Inferior parietal cortex (tissue), 1 donor: ENCODE results near the gene TRIM62.

Experiments
- DNase-seq: peaks from one replicate; pipeline ENCODE4 v3.0.0-alpha.2; 2016; ENCODE audit errors: extremely low spot score

The TRIM62 gene

DNA sequence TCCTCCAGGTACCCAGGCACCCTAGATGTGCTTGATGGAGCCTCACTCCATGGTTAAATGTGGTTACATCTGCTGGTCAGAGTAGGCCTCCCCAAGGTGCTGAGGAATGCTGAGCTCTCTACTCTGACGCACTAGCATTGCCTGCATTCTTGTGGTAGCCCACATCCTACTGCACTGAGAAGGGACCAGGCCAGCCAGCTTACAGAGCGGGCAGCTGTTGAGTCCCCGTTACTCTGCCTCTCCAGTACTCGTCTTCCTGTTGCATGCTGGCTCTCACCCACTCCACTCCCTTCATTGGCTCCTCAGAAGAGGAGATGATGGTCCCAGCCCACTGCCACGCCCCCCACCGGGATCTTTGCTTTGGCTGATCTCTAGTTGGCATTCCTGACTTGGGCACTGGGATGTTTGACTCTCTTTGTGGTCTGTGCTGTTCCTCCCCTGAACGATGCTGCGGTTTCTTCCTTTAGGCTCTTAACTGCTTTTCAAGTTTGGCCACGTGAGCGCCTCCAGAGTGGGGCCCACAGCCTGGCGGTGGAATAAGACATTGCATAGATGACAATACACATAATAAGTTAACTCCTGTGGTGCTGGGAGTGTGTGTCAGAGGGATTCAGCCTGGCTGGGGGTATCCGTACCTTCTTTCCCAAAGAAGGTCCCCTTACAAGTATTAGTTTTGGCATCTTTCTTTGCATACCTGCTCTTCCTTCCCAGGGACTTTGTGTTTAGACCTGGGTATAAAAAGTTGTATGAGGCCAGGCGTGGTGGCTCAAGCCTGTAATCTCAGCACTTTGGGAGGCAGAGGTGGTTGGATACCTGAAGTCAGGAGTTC lies 82.3 kb downstream of the TRIM62 start:
- DNase-seq = no peak

DNA sequence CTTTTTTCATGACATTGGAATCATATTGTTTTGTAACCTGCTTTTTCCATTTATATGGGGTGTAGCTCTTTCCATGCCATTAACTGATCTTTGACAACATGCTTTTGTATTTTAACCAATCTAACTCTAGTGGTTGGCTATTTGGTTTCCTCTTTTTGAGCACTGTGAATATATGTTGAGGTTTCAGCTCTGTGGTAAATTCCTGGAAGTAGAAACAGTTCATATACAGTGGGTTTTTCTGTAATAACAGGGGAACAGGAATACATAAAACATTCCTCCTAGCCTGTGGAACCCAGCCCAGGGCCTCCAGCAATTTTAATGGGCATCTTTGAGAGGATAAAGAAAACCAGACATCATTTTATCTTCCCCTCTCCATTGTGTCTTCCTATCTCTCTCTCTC lies 83.5 kb downstream of the TRIM62 start:
- no peak for DNase-seq

DNA sequence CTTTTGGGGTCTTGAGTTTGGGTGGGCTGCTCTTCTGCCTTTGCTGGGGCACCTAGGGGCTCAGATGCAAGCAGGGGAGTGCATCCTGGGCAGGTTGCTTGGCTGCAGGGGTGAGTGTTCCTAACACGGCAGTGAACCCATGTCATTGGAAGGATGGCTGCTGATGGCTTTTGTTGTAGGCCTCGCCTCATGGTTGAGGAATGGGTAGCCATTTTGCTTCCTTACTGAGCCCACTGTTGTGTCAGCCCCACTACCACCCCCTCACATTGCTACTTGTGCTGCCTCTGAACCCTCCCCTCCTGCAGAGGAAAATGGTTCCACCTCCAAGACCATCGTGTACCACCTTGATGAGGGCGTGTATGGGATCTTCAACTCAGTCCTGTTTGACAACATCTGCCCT lies 84.1 kb downstream of the TRIM62 start:
- no peak for DNase-seq

DNA sequence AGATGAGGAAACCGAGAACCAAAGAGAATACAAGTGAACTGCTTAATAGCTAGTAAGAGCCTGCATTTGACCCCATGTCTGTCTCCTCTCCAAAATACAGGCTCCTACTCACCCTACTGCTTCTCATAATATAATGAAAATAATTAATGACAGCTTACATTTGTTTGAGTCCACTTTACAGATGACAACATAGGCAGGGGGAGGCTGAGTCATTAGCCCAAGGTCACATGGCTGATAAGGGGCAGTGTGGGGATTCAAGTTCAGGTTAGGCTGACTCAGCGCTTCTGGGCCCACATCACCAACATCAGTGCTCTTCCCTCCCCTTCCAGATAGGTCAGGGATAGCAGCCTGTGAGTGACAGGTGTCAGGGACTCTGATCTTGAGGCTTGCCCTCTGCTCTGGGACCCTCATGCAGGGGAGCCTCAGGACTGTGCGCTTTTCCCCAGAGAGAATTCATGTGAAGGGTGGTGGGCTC lies 84.7 kb downstream of the TRIM62 start:
- no peak for DNase-seq

GRCh38 chr1:33096363-33097005 lies 85.4 kb downstream of the TRIM62 start:
- DNase-seq = peak; percentile 40
